CD8-positive, alpha-beta memory T cell (primary cell): ENCODE data around the gene HS3ST1. TPM values are rescaled to one million over a fixed set of nuclear protein-coding genes. Genes with fewer than 3 reads are reported as not detected.

Source experiments
- CTCF ChIA-PET: fragments of 350-600 bp; sonication (Branson Sonifier 250); formaldehyde crosslinking; loops from one replicate; lab custom pipeline; 2021; ENCODE audit warnings: antibody characterized with exemption; lab: Charles Lee
- POLR2A ChIA-PET: fragments of 350-600 bp; sonication (Branson Sonifier 250); formaldehyde crosslinking; loops from one replicate; lab custom pipeline; 2021; ENCODE audit warnings: antibody characterized with exemption; lab: Charles Lee
- DNase-seq, 5 donors: peaks; one replicate each; pipeline versions ENCODE4 v3.0.0 to v3.0.0-alpha.2; 2020 to 2022; ENCODE audit warnings: mixed read lengths in 1 of 5
- H3K27ac ChIP-seq: one replicate; pipeline ENCODE4 v1.7.0; 2013; ENCODE audit warnings: low read depth, mild to moderate bottlenecking, low read length, moderate library complexity
- H3K27me3 ChIP-seq: 2 replicates; pipeline ENCODE4 v1.7.0; 2013; ENCODE audit warnings: low read length, mild to moderate bottlenecking; ENCODE audit not compliant: insufficient read depth, poor library complexity, severe bottlenecking
- H3K36me3 ChIP-seq: 2 replicates; pipeline ENCODE4 v1.7.0; 2013; ENCODE audit warnings: mild to moderate bottlenecking, low read length, moderate library complexity; ENCODE audit not compliant: insufficient read depth
- H3K4me1 ChIP-seq: 2 replicates; pipeline ENCODE4 v1.7.0; 2013; ENCODE audit warnings: mild to moderate bottlenecking, low read length, moderate library complexity; ENCODE audit not compliant: insufficient read depth
- H3K4me3 ChIP-seq: 2 replicates; pipeline ENCODE4 v1.7.0; 2013; ENCODE audit warnings: mild to moderate bottlenecking, low read length
- H3K9me3 ChIP-seq: 2 replicates; pipeline ENCODE4 v1.7.0; 2013; ENCODE audit warnings: mild to moderate bottlenecking, low read length
- H3K27ac Mint-ChIP-seq, 8 donors: one replicate each; pipeline ENCODE4 v1.8.0; 2020 to 2021; ENCODE audit warnings: mixed read lengths in 8 of 8, mild to moderate bottlenecking in 6 of 8, inconsistent platforms in 3 of 8, moderate library complexity in 3 of 8
- H3K27me3 Mint-ChIP-seq, 2 donors: one replicate each; pipeline ENCODE4 v1.8.0; 2020 to 2021; ENCODE audit warnings: mixed read lengths in 2 of 2, mild to moderate bottlenecking in 1 of 2, moderate library complexity in 1 of 2
- H3K36me3 Mint-ChIP-seq, 3 donors: one replicate each; pipeline ENCODE4 v1.8.0; 2020 to 2021; ENCODE audit warnings: mixed read lengths in 3 of 3, inconsistent platforms in 1 of 3, mild to moderate bottlenecking in 1 of 3
- H3K4me1 Mint-ChIP-seq, 3 donors: one replicate each; pipeline ENCODE4 v1.8.0; 2020 to 2021; ENCODE audit warnings: mixed read lengths in 3 of 3, inconsistent platforms in 1 of 3, mild to moderate bottlenecking in 1 of 3
- H3K4me3 Mint-ChIP-seq, 7 donors: one replicate each; pipeline ENCODE4 v1.8.0; 2020 to 2021; ENCODE audit warnings: mixed read lengths in 7 of 7, mild to moderate bottlenecking in 6 of 7, moderate library complexity in 4 of 7, inconsistent platforms in 2 of 7
- H3K9me3 Mint-ChIP-seq, 5 donors: one replicate each; pipeline ENCODE4 v1.8.0; 2020 to 2022; ENCODE audit warnings: mixed read lengths in 5 of 5, mild to moderate bottlenecking in 3 of 5, moderate library complexity in 2 of 5, inconsistent platforms in 1 of 5
- polyA plus RNA-seq: library from polyadenylated mRNA; unstranded; fragments of 300-500 nt; fragmentation: Illumina TruSeq; gene quantifications from one replicate; pipeline ENCODE4 v1.2.3, GENCODE V29; 2021
- total RNA-seq, 2 experiments: library from RNA; stranded (reverse); gene quantifications; one replicate each; pipeline ENCODE4 v1.2.3, GENCODE V29; 2021

The HS3ST1 gene
- total and polyA plus RNA-seq, 3 experiments from 2014 or later: 0.07 to 0.35 TPM; not detected in 1

- Mint-ChIP-seq H3K9me3 (peaks cover 0 to 7% (median 3%) of the 10 kb centered on the region in 5 donors), H3K27me3 (peaks cover 4 to 17% of the 10 kb centered on the region in 2 donors), H3K4me1 (no peaks in the 10 kb centered on the region), H3K4me3 (no peak overlapping the region), H3K27ac (no peak overlapping the region), H3K36me3 (peaks cover 0 to 2% (median 0%) of the 10 kb centered on the region in 3 donors)
- no peak for DNase-seq
- Histone ChIP-seq H3K4me3 (no peak overlapping the region), H3K27ac (no peak overlapping the region), H3K27me3 (no peaks in the 10 kb centered on the region), H3K9me3 (no peaks in the 10 kb centered on the region), H3K36me3 (no peaks in the 10 kb centered on the region), H3K4me1 (no peaks in the 10 kb centered on the region)
- ChIA-PET CTCF (no interaction called here), POLR2A (no interaction called here)
Measured at GRCh38 chr4:11365039-11365438, 63.7 kb downstream of the HS3ST1 start.

- Mint-ChIP-seq H3K36me3 (no peaks in the 10 kb centered on the region), H3K27ac (no peak overlapping the region), H3K4me3 (no peak overlapping the region), H3K27me3 (peaks cover 0 to 2% of the 10 kb centered on the region in 2 donors), H3K9me3 (peaks cover 0 to 2% (median 0%) of the 10 kb centered on the region in 5 donors), H3K4me1 (no peaks in the 10 kb centered on the region)
- H3K4me1 ChIP-seq: no peaks in the 10 kb centered on the region
- no peaks in the 10 kb centered on the region for H3K9me3 ChIP-seq
- CTCF ChIA-PET: no interaction called here
- no peak for DNase-seq
- H3K4me3 ChIP-seq: no peak overlapping the region
- H3K27me3 ChIP-seq: no peaks in the 10 kb centered on the region
- no peak overlapping the region for H3K27ac ChIP-seq
- POLR2A ChIA-PET: no interaction called here
- H3K36me3 ChIP-seq: no peaks in the 10 kb centered on the region
Measured at GRCh38 chr4:11359591-11359990, 69.1 kb downstream of the HS3ST1 start.

GRCh38 chr4:11355226-11355625 is 73.5 kb downstream of the HS3ST1 start:
- no peaks in the 10 kb centered on the region for H3K4me1 ChIP-seq
- Mint-ChIP-seq H3K36me3 (no peaks in the 10 kb centered on the region), H3K27me3 (no peaks in the 10 kb centered on the region), H3K9me3 (peaks cover 0 to 2% (median 0%) of the 10 kb centered on the region in 5 donors), H3K27ac (no peak overlapping the region), H3K4me1 (no peaks in the 10 kb centered on the region), H3K4me3 (no peak overlapping the region)
- H3K27me3 ChIP-seq: no peaks in the 10 kb centered on the region
- ChIA-PET POLR2A (no interaction called here), CTCF (no interaction called here)
- no peaks in the 10 kb centered on the region for H3K9me3 ChIP-seq
- DNase-seq: no peak
- H3K36me3 ChIP-seq: no peaks in the 10 kb centered on the region
- H3K27ac ChIP-seq: no peak overlapping the region
- H3K4me3 ChIP-seq: no peak overlapping the region

- no peaks in the 10 kb centered on the region for H3K36me3 Mint-ChIP-seq
- no peaks in the 10 kb centered on the region for H3K4me1 Mint-ChIP-seq
- CTCF ChIA-PET: no interaction called here
- no peaks in the 10 kb centered on the region for H3K9me3 ChIP-seq
- H3K4me3 Mint-ChIP-seq: no peak overlapping the region
- H3K36me3 ChIP-seq: no peaks in the 10 kb centered on the region
- no peak overlapping the region for H3K27ac Mint-ChIP-seq
- no peak overlapping the region for H3K27ac ChIP-seq
- no peaks in the 10 kb centered on the region for H3K27me3 ChIP-seq
- no peaks in the 10 kb centered on the region for H3K4me1 ChIP-seq
- POLR2A ChIA-PET: no interaction called here
- peaks cover 0 to under 1% of the 10 kb centered on the region in 2 donors for H3K27me3 Mint-ChIP-seq
- peaks cover 0 to 2% (median 0%) of the 10 kb centered on the region in 5 donors for H3K9me3 Mint-ChIP-seq
- no peak overlapping the region for H3K4me3 ChIP-seq
- DNase-seq: no peak
Measured at GRCh38 chr4:11354531-11354930, 74.2 kb downstream of the HS3ST1 start.

- no peak overlapping the region for H3K27ac ChIP-seq
- no peaks in the 10 kb centered on the region for H3K9me3 ChIP-seq
- Mint-ChIP-seq H3K36me3 (no peaks in the 10 kb centered on the region), H3K4me1 (no peaks in the 10 kb centered on the region), H3K9me3 (no peaks in the 10 kb centered on the region), H3K4me3 (no peak overlapping the region), H3K27me3 (peaks cover 0 to 1% of the 10 kb centered on the region in 2 donors), H3K27ac (no peak overlapping the region)
- H3K4me1 ChIP-seq: no peaks in the 10 kb centered on the region
- no peaks in the 10 kb centered on the region for H3K27me3 ChIP-seq
- POLR2A ChIA-PET: no interaction called here
- H3K36me3 ChIP-seq: no peaks in the 10 kb centered on the region
- CTCF ChIA-PET: no interaction called here
- no peak for DNase-seq
- no peak overlapping the region for H3K4me3 ChIP-seq
Measured at GRCh38 chr4:11348449-11349088, 80.1 kb downstream of the HS3ST1 start.

- ChIA-PET POLR2A (no interaction called here), CTCF (no interaction called here)
- Histone ChIP-seq H3K4me1 (no peaks in the 10 kb centered on the region), H3K4me3 (no peak overlapping the region), H3K36me3 (no peaks in the 10 kb centered on the region), H3K27me3 (no peaks in the 10 kb centered on the region), H3K27ac (no peak overlapping the region), H3K9me3 (no peaks in the 10 kb centered on the region)
- no peaks in the 10 kb centered on the region for H3K9me3 Mint-ChIP-seq
- no peaks in the 10 kb centered on the region for H3K36me3 Mint-ChIP-seq
- DNase-seq: no peak
- no peak overlapping the region for H3K4me3 Mint-ChIP-seq
- H3K27me3 Mint-ChIP-seq: peaks cover 0 to 1% of the 10 kb centered on the region in 2 donors
- no peaks in the 10 kb centered on the region for H3K4me1 Mint-ChIP-seq
- no peak overlapping the region for H3K27ac Mint-ChIP-seq
Measured at GRCh38 chr4:11344916-11345315, 83.8 kb downstream of the HS3ST1 start.

- no peak for DNase-seq
- Histone ChIP-seq H3K27me3 (no peaks in the 10 kb centered on the region), H3K4me3 (no peak overlapping the region), H3K27ac (no peak overlapping the region), H3K36me3 (no peaks in the 10 kb centered on the region), H3K9me3 (no peaks in the 10 kb centered on the region), H3K4me1 (no peaks in the 10 kb centered on the region)
- Mint-ChIP-seq H3K27ac (no peak overlapping the region), H3K36me3 (peaks cover 0 to 1% (median 0%) of the 10 kb centered on the region in 3 donors), H3K27me3 (no peaks in the 10 kb centered on the region), H3K4me1 (no peaks in the 10 kb centered on the region), H3K9me3 (no peaks in the 10 kb centered on the region), H3K4me3 (no peak overlapping the region)
- POLR2A ChIA-PET: no interaction called here
- CTCF ChIA-PET: no interaction called here
Measured at GRCh38 chr4:11343536-11343935, 85.2 kb downstream of the HS3ST1 start.
